GM12873 (cell line): ENCODE results near the gene METTL21A.

Source experiments
- CTCF ChIP-seq: IDR thresholded peaks from 2 replicates; pipeline ENCODE4 v1.5.1; 2012; ENCODE audit warnings: low read depth, mild to moderate bottlenecking, moderate library complexity, low read length, control low read depth; ENCODE audit not compliant: insufficient read depth; ENCODE audit errors: missing control alignments

The METTL21A gene

DNA sequence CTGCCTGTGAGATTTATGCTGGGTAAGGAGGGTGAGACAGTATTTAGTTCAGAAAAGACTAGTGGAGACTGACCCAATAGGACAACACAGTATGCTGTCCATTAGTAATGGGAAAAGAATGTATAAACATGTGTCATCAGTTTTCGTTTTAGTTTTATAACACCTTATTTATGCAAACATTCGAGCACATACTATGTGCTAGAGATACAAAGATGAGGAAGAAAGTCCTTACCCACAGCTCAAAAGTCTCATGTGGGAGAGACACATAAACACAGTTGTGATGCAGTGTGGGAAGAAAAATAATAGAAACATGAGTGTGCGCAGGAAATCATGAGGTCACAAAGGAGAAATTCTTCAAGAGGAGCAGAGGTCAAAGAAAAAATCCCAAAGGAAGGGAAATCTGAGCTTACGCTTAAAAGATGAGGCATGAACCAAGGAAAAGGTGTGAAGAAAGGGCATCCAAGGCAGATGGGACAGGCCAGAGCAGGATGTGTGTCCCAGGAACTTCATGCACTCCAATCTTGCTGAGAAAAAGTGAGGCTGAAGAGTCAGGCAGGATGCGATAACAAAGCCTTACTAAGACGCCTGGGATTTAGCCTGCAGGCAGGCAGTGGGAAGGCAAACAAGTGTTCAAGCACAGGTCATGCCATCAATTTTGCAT lies 8.1 kb downstream of the METTL21A start:
- TF ChIP-seq CTCF, result no peak

- TF ChIP-seq CTCF, result no peak
Observed at GRCh38 chr2:207616185-207616584, 9.0 kb downstream of the METTL21A start.

DNA sequence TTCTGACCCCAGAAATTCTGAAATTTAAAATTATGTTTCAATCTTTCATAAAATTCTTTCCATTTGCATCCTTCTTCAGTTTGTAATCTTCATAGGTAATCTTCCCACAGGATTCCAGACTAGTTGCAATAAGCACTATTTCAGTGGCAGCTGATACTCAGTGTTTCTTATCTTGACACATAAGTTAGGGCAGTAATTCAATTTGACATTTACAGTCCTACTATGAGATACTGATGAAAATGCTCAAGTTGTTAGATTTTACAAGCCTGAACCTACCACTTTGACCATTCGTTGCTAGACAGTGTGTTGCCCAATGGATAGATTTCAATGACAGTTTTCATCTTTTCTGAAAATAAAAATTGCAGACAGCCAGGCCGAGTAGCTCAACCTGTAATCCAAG lies 10.4 kb downstream of the METTL21A start:
- TF ChIP-seq CTCF, result no peak

GRCh38 chr2:207612714-207613113 lies 12.5 kb downstream of the METTL21A start:
- TF ChIP-seq CTCF, result no peak

DNA sequence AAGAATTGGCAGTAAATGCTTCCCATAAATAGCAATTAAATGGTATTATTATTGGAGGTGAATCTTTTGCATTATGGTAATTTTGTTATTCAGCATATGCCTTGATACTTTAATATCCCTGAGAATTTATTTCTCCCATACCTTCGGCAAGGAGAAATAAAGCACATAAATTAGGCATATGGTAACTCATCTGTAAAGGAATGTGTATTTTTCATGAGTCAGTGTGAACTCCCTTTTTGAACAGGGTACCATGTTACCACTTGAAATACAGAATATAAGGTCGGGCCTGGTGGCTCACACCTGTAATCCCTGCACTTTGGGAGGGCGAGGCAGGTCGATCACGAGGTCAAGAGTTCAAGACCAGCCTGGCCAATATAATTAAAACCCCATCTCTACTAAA lies 18.4 kb downstream of the METTL21A start:
- no peak for TF ChIP-seq CTCF

- no peak for TF ChIP-seq CTCF
Observed at GRCh38 chr2:207606399-207606798, 18.8 kb downstream of the METTL21A start.

DNA sequence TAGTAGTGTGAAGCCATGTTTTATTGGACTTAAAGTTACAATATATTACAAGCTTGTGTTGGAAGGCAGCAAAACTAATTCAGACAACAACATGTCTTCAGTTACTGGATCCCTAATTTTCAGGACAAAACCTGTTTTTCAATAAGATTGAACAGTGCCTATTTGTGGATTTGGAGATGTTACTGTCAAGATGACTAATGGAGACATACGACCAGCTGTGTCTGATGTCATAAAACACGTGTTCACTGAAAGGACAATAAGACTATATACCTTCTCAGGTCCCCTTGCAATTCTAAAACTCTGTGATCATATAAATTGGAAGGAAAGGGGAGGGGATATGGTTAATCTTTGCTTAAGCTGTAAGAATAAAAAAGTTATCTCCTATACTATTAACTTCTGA lies 21.7 kb downstream of the METTL21A start:
- TF ChIP-seq CTCF, result no peak

DNA sequence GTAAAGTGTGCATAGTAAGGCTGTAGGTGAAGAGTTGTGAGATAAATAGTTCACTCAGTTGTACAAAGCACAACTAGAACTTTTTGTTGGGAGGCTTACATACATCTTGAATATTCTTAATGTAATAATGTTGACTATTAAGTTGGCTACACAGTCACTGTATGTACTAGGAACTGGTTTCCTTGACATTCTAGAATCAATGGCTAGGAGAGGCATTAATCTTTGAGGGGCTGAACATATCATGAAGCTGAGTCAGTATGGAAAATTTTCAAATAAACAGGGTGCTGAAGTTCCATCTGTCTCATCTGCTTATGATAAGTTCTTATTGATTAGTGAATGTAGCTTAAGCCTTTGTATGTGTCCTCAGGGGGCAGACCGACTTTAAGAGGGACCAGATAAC lies 23.4 kb downstream of the METTL21A start:
- TF ChIP-seq CTCF, result no peak
